ENCODE results near the gene COX7B.
"Not testable (repeated sequence)": the region's sequence is repeated elsewhere in the genome, so short reads cannot be mapped to it uniquely, and the experiment has no call there.

The COX7B gene

GRCh38 chrX:77924320-77924859, 25.1 kb downstream of the COX7B start:
- no peak for TF ChIP-seq GATA1 (IDR thresholded peaks at IDR 0.05; ENCODE audit: low read depth, low read length)
- DNase-seq, result peak in 1 of 2 experiments; percentile 8

DNA sequence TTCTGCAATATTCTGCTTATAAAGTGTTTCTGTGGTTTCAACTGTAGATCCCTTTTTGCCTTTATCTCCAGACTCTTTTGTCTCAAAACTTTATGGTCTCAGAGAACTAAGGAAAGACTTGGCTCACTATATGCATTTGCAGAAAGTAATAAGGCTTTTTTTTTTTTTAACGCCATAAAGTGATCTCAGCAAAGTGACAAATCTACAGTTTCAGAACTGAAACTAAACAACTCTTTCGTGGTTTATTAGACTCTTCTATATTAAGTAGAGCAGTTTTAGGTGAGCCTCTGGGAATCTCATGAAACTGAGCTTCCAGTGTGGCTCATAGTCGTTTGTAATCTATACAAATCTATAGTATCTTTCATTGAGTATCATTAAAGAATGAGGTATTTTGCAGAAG, 26.5 kb downstream of the COX7B start:
- no peak for DNase-seq
- no peak for TF ChIP-seq GATA1 (IDR thresholded peaks at IDR 0.05; ENCODE audit: low read depth, low read length)
- TF ChIP-seq POLR2A (IDR thresholded peaks at IDR 0.05; ENCODE audit: low read length), result no peak

- TF ChIP-seq GATA1 (IDR thresholded peaks at IDR 0.05; ENCODE audit: low read depth, low read length), result no peak
- peak in 1 of 2 experiments; percentile 1 for DNase-seq
Observed at GRCh38 chrX:77930581-77930980, 31.3 kb downstream of the COX7B start.

DNA sequence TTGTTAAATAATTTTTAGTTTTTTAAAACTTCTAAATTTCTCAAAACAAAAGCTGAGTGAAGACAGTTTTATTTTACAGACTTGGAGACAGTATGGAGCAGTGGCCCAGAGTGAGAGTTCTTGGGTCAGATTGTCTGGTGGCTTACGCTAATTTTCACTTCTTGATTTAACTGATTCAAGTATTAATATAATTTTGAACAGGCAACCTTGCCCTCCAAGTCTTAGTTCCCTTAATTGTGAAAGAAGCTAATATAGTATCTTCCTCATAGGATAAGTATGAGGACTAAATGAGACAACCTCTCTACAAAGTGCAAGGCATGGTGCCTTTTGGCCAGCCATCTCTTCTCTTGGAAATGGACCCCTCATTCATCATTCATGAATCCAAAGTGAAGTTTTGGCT, 36.6 kb downstream of the COX7B start:
- TF ChIP-seq GATA1 (IDR thresholded peaks at IDR 0.05; ENCODE audit: low read depth, low read length) (no peak), POLR2A (IDR thresholded peaks at IDR 0.05; ENCODE audit: low read length) (no peak)
- no peak for DNase-seq

GRCh38 chrX:77936299-77936698, 37.0 kb downstream of the COX7B start:
- TF ChIP-seq POLR2A (IDR thresholded peaks at IDR 0.05; ENCODE audit: low read length) (no peak), GATA1 (IDR thresholded peaks at IDR 0.05; ENCODE audit: low read depth, low read length) (no peak)
- no peak for DNase-seq

- no peak for TF ChIP-seq GATA1 (IDR thresholded peaks at IDR 0.05; ENCODE audit: low read depth, low read length)
- no peak for TF ChIP-seq POLR2A (IDR thresholded peaks at IDR 0.05; ENCODE audit: low read length)
Observed at GRCh38 chrX:77937291-77937690, 38.0 kb downstream of the COX7B start.

DNA sequence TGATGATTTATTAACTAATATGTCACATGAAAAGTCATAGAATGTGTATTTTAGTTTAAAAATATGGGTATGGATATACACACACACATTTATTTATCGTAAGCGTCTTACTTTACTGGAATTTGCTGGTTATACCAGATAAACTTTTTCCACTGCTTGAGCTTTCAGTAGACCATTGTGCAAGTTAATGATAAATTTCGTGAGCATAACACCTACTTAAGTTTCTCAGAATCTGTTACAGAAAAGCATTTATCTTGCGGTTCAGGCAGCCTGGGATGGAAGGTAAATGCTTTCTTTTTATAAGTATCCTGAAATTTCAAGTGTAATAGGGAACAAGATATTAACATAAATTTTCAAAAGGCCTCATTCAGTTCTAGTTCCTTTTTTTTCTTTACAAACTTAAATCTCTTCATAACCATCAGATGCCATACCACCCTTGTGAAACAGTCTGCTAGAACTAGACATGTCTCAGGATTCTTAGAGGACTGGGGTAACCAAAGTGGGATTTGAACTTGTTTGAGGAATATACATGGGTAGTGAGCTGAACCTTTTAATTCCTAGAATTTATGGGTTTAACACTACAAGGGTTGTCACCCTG, 38.9 kb downstream of the COX7B start:
- peak; percentile 67 to 84 for DNase-seq
- TF ChIP-seq GATA1 (IDR thresholded peaks at IDR 0.05; ENCODE audit: low read depth, low read length) (no peak), POLR2A (IDR thresholded peaks at IDR 0.05; ENCODE audit: low read length) (no peak)

More at GRCh38 chrX:77937291-77937690, 38.0 kb downstream of the COX7B start:
- DNase-seq, result peak; percentile 32 to 43

- not testable (repeated sequence) for DNase-seq
Observed at GRCh38 chrX:77945031-77945430, 45.8 kb downstream of the COX7B start.

DNA sequence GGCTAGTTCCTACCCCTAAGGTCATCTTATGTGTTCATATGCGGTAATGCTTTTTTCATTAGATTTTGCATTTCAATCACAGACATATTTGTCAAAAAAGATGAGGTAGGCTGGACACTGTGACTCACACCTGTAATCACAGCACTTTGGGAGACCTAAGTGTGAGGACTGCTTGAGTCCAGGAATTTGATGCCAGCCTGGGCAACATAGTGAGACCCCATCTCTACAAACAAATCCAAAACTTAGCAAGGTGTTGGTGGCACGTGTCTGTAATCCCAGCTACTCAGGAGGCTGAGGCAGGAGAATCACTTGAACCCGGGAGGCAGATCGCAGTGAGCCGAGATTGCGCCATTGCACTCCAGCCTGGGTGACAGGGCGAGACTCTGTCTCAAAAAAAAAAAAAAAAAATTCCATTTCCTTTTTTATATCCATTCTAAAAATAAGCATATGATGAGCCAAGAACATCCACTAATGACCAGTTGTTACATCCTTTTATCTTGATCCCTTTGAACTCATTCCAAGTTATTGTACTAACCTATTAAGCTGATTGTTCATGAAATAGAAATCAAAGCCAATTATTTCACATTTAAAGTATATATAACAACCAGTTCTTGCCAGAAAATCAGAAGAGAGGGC, 46.8 kb downstream of the COX7B start:
- TF ChIP-seq POLR2A (IDR thresholded peaks at IDR 0.05; ENCODE audit: low read length) (no peak), GATA1 (IDR thresholded peaks at IDR 0.05; ENCODE audit: low read depth, low read length) (no peak)

DNA sequence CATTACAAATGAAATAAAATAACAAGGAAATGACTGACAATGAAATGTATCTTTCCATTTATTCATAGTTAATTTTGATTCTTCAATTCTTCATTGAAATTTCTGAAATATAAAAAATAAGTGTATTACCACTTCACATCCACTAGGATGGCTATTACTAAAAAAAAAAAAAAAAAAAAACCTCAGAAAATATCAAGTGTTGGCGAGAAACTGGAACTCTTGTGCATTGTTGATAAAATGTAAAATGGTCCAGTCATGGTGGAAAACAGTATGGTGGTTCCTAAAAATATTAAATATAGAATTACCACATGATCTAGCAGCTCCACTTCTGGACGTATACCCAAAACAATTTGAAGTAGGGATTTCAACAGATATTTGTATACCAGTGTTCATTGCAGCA, 47.3 kb downstream of the COX7B start:
- peak; percentile 1 for DNase-seq

More for the DNA sequence above, 46.8 kb downstream of the COX7B start:
- no peak for DNase-seq

GRCh38 chrX:77949840-77950239, 50.6 kb downstream of the COX7B start:
- peak in 1 of 2 experiments; percentile 1 for DNase-seq
- TF ChIP-seq GATA1 (IDR thresholded peaks at IDR 0.05; ENCODE audit: low read depth, low read length) (no peak), POLR2A (IDR thresholded peaks at IDR 0.05; ENCODE audit: low read length) (no peak)

More for the DNA sequence above, 47.3 kb downstream of the COX7B start:
- TF ChIP-seq GATA1 (IDR thresholded peaks at IDR 0.05; ENCODE audit: low read depth, low read length) (no peak), POLR2A (IDR thresholded peaks at IDR 0.05; ENCODE audit: low read length) (no peak)

DNA sequence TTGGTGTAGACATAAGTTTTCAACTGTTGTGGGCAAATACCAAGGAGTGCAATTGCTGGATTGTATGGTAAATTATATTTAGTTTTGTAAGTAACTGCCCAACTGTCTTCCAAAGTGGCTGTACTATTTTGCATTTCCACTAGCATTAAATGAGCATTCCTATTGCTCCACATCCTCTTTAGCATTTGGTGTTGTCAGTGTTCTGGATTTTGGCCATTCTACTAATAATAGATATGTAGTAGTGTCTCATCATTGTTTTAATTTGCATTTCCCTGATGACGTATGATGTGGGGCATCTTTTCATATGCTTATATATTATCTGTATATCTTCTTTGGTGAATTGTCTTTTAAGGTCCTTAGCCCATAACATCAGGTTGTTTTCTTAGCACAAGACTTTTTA, 52.9 kb downstream of the COX7B start:
- no peak for TF ChIP-seq GATA1 (IDR thresholded peaks at IDR 0.05; ENCODE audit: low read depth, low read length)
- DNase-seq, result no peak

GRCh38 chrX:77953302-77953701, 54.0 kb downstream of the COX7B start:
- peak; percentile 6 to 18 for DNase-seq
- no peak for TF ChIP-seq POLR2A (IDR thresholded peaks at IDR 0.05; ENCODE audit: low read length)
- no peak for TF ChIP-seq GATA1 (IDR thresholded peaks at IDR 0.05; ENCODE audit: low read depth, low read length)

- TF ChIP-seq POLR2A (IDR thresholded peaks at IDR 0.05; ENCODE audit: low read length) (no peak), GATA1 (IDR thresholded peaks at IDR 0.05; ENCODE audit: low read depth, low read length) (no peak)
- no peak for DNase-seq
Observed at GRCh38 chrX:77953708-77954107, 54.4 kb downstream of the COX7B start.
